SK-N-SH (cell line): ENCODE measurements around the gene MARF1. TPM values are rescaled to one million over a fixed set of nuclear protein-coding genes. Genes with fewer than 3 reads are reported as not detected.

Experiments used
- CTCF ChIA-PET: fragments of 300-600, 350-600 bp; formaldehyde crosslinking; extraction: SDS; loops from one replicate; lab custom pipeline; 2021; lab: Yijun Ruan, JAX
- POLR2A ChIA-PET: fragments of 350-600 bp; sonication (Branson Sonifier 250); formaldehyde crosslinking; extraction: SDS; loops from one replicate; lab custom pipeline; 2020; ENCODE audit warnings: antibody characterized with exemption, inconsistent platforms; lab: Yijun Ruan, JAX
- DNase-seq: peaks from one replicate; pipeline ENCODE4 v3.0.0; 2012
- H2AFZ ChIP-seq: fragments of 200-600 bp; sonication (generic); 2 replicates; pipeline ENCODE4 v1.8.1; 2016; ENCODE audit warnings: antibody characterized with exemption, mild to moderate bottlenecking, low read depth
- H3F3A ChIP-seq: fragments of 200-600 bp; sonication (generic); replicated peaks from 2 replicates; pipeline ENCODE3; 2016; ENCODE audit warnings: antibody characterized with exemption, mild to moderate bottlenecking; ENCODE audit not compliant: insufficient read depth
- H3K27ac ChIP-seq, 2 experiments: fragments of 200-500 bp in 1 of 2; fragments of 200-600 bp in 1 of 2; sonication (Bioruptor generic) in 1 of 2; sonication (generic), shearing (Covaris generic) in 1 of 2; 2 replicates each; pipeline versions ENCODE4 v1.5.1 to v1.6.1; 2014 to 2016; ENCODE audit warnings: low read depth in 2 of 2, inconsistent platforms in 1 of 2, low read length in 1 of 2, mild to moderate bottlenecking in 1 of 2, mixed read lengths in 1 of 2
- H3K27me3 ChIP-seq: fragments of 200-600 bp; sonication (generic), shearing (Covaris generic); 2 replicates; pipeline ENCODE4 v1.6.1; 2016; ENCODE audit warnings: mixed run types; ENCODE audit not compliant: insufficient read depth
- H3K36me3 ChIP-seq, 2 experiments: fragments of 200-500 bp in 1 of 2; fragments of 200-600 bp in 1 of 2; sonication (Bioruptor generic) in 1 of 2; sonication (generic) in 1 of 2; replicated peaks in 1 of 2; 2 replicates each; pipeline versions ENCODE3 to v1.5.1; 2014 to 2016; ENCODE audit warnings: low read length in 1 of 2, mild to moderate bottlenecking in 1 of 2; ENCODE audit not compliant: insufficient read depth in 2 of 2, control insufficient read depth in 1 of 2
- H3K4me1 ChIP-seq, 2 experiments: fragments of 200-500 bp in 1 of 2; fragments of 200-600 bp in 1 of 2; sonication (Bioruptor generic) in 1 of 2; sonication (generic), shearing (Covaris generic) in 1 of 2; 2 replicates each; pipeline versions ENCODE4 v1.5.1 to v1.6.1; 2014 to 2016; ENCODE audit warnings: low read depth in 1 of 2, low read length in 1 of 2, mixed run types in 1 of 2; ENCODE audit not compliant: insufficient read depth in 2 of 2, control insufficient read depth in 1 of 2
- H3K4me2 ChIP-seq: fragments of 200-600 bp; sonication (generic), shearing (Covaris generic); 2 replicates; pipeline ENCODE4 v1.6.1; 2017; ENCODE audit warnings: mixed run types
- H3K4me3 ChIP-seq, 2 experiments: fragments of 200-500 bp in 1 of 2; fragments of 200-600 bp in 1 of 2; sonication (Bioruptor generic) in 1 of 2; sonication (generic), shearing (Covaris generic) in 1 of 2; 2 replicates each; pipeline versions ENCODE4 v1.5.1 to v1.8.1; 2014 to 2016; ENCODE audit warnings: low read depth in 2 of 2, inconsistent platforms in 1 of 2, low read length in 1 of 2, mild to moderate bottlenecking in 1 of 2, mixed read lengths in 1 of 2, moderate library complexity in 1 of 2
- H3K79me2 ChIP-seq: fragments of 200-600 bp; sonication (generic); 2 replicates; pipeline ENCODE4 v1.8.1; 2017; ENCODE audit warnings: mild to moderate bottlenecking; ENCODE audit not compliant: insufficient read depth
- H3K9ac ChIP-seq: fragments of 200-600 bp; sonication (generic); 2 replicates; pipeline ENCODE4 v1.6.1; 2017; ENCODE audit warnings: mixed run types
- H3K9me2 ChIP-seq: fragments of 200-600 bp; sonication (generic); 2 replicates; pipeline ENCODE4 v1.6.1; 2017; ENCODE audit warnings: mixed run types
- H3K9me3 ChIP-seq: fragments of 200-600 bp; sonication (generic); 2 replicates; pipeline ENCODE4 v1.6.1; 2017; ENCODE audit warnings: mixed run types, mild to moderate bottlenecking, moderate library complexity
- H4K20me1 ChIP-seq: fragments of 200-600 bp; sonication (generic); 2 replicates; pipeline ENCODE4 v1.6.1; 2017; ENCODE audit warnings: mild to moderate bottlenecking, mixed run types; ENCODE audit not compliant: insufficient read depth
- EP300 ChIP-seq, 2 experiments: IDR thresholded peaks; 2 replicates each; pipeline versions ENCODE4 v1.4.0 to v1.6.1; 2012; ENCODE audit warnings: borderline replicate concordance in 1 of 2, low read depth in 1 of 2, low read length in 1 of 2
- FOSL2 ChIP-seq: IDR thresholded peaks from 2 replicates; pipeline ENCODE4 v1.4.0; 2012; ENCODE audit warnings: low read depth, mild to moderate bottlenecking, moderate library complexity, borderline replicate concordance
- GATA2 ChIP-seq: sonication (generic); formaldehyde crosslinking; IDR thresholded peaks from 2 replicates; pipeline ENCODE4 v1.5.0; 2020; ENCODE audit warnings: mild to moderate bottlenecking, missing genetic modification reagents
- JUND ChIP-seq: IDR thresholded peaks from 2 replicates; pipeline ENCODE4 v1.4.0; 2012
- MEF2A ChIP-seq: IDR thresholded peaks from 2 replicates; pipeline ENCODE4 v1.4.0; 2012; ENCODE audit warnings: low read depth, borderline replicate concordance
- MXI1 ChIP-seq: IDR thresholded peaks from 2 replicates; pipeline ENCODE4 v1.6.1; 2012; ENCODE audit warnings: mild to moderate bottlenecking, low read depth, low read length, improper control_type of control experiment
- NFIC ChIP-seq: IDR thresholded peaks from 2 replicates; pipeline ENCODE4 v1.4.0; 2012; ENCODE audit warnings: borderline replicate concordance
- SIN3A ChIP-seq: IDR thresholded peaks from 2 replicates; pipeline ENCODE4 v1.6.1; 2012; ENCODE audit warnings: low read depth, mild to moderate bottlenecking, low read length, moderate library complexity, borderline replicate concordance
- TAF1 ChIP-seq: IDR thresholded peaks from 2 replicates; pipeline ENCODE4 v1.6.1; 2012; ENCODE audit warnings: low read depth, mild to moderate bottlenecking, low read length, moderate library complexity, borderline replicate concordance
- TEAD4 ChIP-seq: IDR thresholded peaks from 2 replicates; pipeline ENCODE4 v1.4.0; 2012; ENCODE audit warnings: mild to moderate bottlenecking, borderline replicate concordance; ENCODE audit not compliant: insufficient read depth
- WGBS: methylation state at CpG from one replicate; pipeline ENCODE4 v1.1.6; 2017; ENCODE audit warnings: low lambda C conversion rate; 5-methylcytosine and 5-hydroxymethylcytosine counted together
- polyA plus RNA-seq, 3 experiments: library from polyadenylated mRNA; depleted of rRNA; stranded (reverse); fragments of >200 nt; gene quantifications; 2 replicates each; pipeline ENCODE4 v1.2.3, GENCODE V29; 2012
- TF ChIP-seq, protein P1 (sequence below): fragments of 200-600 bp; sonication (generic); IDR thresholded peaks from 2 replicates; pipeline ENCODE4 v1.6.1; 2017; ENCODE audit warnings: antibody characterized with exemption, mild to moderate bottlenecking, moderate library complexity
- TF ChIP-seq, protein P2 (sequence below): IDR thresholded peaks from 2 replicates; pipeline ENCODE4 v1.4.0; 2012; ENCODE audit warnings: low read depth
- TF ChIP-seq, protein P3 (sequence below): IDR thresholded peaks from 2 replicates; pipeline ENCODE4 v1.4.0; 2012; ENCODE audit warnings: low read depth, borderline replicate concordance
- TF ChIP-seq, protein P4 (sequence below): fragments of 150-350 bp; IDR thresholded peaks from 2 replicates; pipeline ENCODE4 v1.6.1; 2017; ENCODE audit warnings: antibody characterized with exemption, low read length, low read depth, borderline replicate concordance

MARF1 gene
- polyA plus RNA-seq, 1 of the 3 experiments (the other 2 are of a cell fraction) = 10.3 TPM

DNA sequence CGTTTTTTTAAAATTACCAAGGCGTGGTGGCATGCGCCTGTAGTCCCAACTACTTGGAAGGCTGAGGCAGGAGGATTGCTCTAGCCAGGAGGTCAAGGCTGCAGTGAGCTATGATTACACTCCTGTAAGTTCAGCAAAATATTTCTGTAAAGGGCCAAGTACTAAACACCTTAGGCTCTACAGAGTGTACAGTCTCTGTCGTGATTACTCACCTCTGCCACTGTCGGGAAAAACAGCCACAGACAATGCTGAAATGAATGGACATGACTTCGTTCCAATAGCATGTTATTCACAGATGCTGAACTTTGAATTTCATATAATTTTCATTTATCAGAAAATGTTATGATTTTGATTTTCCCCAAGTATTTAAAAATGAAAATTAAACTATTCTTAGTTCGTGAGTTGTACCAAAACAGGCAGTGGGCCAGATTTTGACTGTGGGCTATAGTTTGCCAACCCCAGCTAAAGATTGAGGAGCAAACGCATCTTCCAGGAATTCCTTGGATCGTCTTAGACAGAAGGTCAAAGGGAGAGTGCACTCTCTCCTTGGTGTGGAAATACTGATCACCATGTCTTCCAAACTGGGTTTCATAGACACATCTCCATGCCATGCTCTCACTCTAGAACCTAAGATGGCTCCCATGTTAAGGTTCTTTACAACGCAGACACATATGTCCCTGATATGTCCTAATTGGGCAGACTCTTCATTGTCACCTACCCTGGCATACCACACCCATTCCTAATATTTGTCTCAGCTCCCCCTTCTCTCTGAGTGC is 89.5 kb downstream of the MARF1 start:
- ChIA-PET CTCF (interaction anchor here (4.5 kb wide), 1 partner anchor 127 kb away, joined by 62 read pairs; no protein-coding TSS in a partner anchor), POLR2A (no interaction called here)
- WGBS = 87% methylated on average over 10 of the region's 10 CpGs
- H4K20me1 ChIP-seq = 0 out of 2 replicates have a peak, but pooled peaks cover 7% of the 10 kb centered on the region
- H3K9ac ChIP-seq = no peak overlapping the region
- H3K9me3 ChIP-seq = no peaks in the 10 kb centered on the region
- no peak for DNase-seq
- H3K4me2 ChIP-seq = no peak overlapping the region
- no peaks in the 10 kb centered on the region; a peak in 1 of 4 replicates for H3K4me1 ChIP-seq
- H2AFZ ChIP-seq = no peak overlapping the region
- H3F3A ChIP-seq = no peaks in the 10 kb centered on the region
- H3K27me3 ChIP-seq = no peaks in the 10 kb centered on the region
- no peaks in the 10 kb centered on the region for H3K9me2 ChIP-seq
- TF ChIP-seq SIN3A (no peak), FOSL2 (no peak), EP300 (IDR thresholded peaks at IDR 0.05; ENCODE audit: borderline replicate concordance in 1 of 2, low read depth in 1 of 2, low read length in 1 of 2) (no peak)
- no peak overlapping the region for H3K4me3 ChIP-seq
- H3K79me2 ChIP-seq = no peaks in the 10 kb centered on the region
- no peaks in the 10 kb centered on the region for H3K36me3 ChIP-seq
- no peak overlapping the region for H3K27ac ChIP-seq

DNA sequence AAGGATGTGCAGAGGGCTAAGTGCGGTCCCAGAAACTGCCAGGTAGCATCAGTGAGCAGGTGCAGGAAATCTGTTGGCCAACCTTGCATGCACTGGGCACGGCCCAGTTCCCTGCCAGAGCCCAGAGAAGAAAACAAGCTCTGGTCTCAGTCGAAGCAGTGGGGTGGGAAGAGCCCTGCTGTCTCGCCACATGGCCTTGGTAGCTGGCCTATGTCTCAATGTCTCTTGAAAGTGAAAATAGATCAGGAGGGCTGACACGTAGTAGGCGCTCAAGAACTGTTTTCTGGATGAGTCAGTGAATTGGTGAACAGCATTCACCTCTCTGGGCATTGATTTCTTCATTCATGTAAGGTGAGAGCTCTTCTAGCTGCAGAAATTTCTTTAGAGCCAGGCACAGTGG is 90.4 kb downstream of the MARF1 start:
- no peaks in the 10 kb centered on the region for H3K36me3 ChIP-seq
- H3K4me1 ChIP-seq = no peaks in the 10 kb centered on the region; a peak in 1 of 4 replicates
- no peaks in the 10 kb centered on the region for H3K9me2 ChIP-seq
- TF ChIP-seq, protein P1, sequence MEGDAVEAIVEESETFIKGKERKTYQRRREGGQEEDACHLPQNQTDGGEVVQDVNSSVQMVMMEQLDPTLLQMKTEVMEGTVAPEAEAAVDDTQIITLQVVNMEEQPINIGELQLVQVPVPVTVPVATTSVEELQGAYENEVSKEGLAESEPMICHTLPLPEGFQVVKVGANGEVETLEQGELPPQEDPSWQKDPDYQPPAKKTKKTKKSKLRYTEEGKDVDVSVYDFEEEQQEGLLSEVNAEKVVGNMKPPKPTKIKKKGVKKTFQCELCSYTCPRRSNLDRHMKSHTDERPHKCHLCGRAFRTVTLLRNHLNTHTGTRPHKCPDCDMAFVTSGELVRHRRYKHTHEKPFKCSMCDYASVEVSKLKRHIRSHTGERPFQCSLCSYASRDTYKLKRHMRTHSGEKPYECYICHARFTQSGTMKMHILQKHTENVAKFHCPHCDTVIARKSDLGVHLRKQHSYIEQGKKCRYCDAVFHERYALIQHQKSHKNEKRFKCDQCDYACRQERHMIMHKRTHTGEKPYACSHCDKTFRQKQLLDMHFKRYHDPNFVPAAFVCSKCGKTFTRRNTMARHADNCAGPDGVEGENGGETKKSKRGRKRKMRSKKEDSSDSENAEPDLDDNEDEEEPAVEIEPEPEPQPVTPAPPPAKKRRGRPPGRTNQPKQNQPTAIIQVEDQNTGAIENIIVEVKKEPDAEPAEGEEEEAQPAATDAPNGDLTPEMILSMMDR = no peak
- TF ChIP-seq EP300 (IDR thresholded peaks at IDR 0.05; ENCODE audit: borderline replicate concordance in 1 of 2, low read depth in 1 of 2, low read length in 1 of 2) (no peak), NFIC (no peak)
- TF ChIP-seq, all 33 proteins: peak for 0
- no peaks in the 10 kb centered on the region for H3K79me2 ChIP-seq
- no peaks in the 10 kb centered on the region for H3K27me3 ChIP-seq
- H3K9me3 ChIP-seq = no peaks in the 10 kb centered on the region
- H3F3A ChIP-seq = no peaks in the 10 kb centered on the region
- H4K20me1 ChIP-seq = 0 out of 2 replicates have a peak, but pooled peaks cover 7% of the 10 kb centered on the region
- DNase-seq = no peak
- no peak overlapping the region for H2AFZ ChIP-seq
- no peak overlapping the region for H3K4me2 ChIP-seq
- 96% methylated on average over 5 of the region's 6 CpGs for WGBS
- no peak overlapping the region for H3K27ac ChIP-seq
- ChIA-PET POLR2A (no interaction called here), CTCF (interaction anchor here (4.5 kb wide), 1 partner anchor 126 kb away, joined by 62 read pairs; no protein-coding TSS in a partner anchor)
- no peak overlapping the region for H3K4me3 ChIP-seq
- no peak overlapping the region for H3K9ac ChIP-seq

DNA sequence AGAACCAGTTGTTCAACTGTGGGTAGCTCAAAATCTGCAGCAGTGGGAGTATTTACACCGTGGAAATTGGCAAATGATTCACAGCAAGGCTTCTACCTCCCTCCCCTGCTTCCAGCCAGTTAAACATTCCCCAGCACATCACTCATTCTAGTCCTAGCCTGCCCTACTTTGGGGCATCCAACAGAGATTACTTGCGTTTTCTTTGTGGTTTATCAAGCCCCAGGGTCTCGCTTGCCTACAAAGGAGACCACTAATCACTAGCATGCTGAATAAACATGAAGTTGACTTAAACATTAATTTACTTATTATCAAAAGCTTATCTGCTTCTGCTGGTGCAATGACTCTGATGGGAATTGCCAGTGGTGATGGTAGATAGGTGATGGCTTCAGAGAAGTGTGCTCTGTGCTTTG is 94.5 kb downstream of the MARF1 start:
- WGBS = 78% methylated on average over 3 of the region's 3 CpGs
- Histone ChIP-seq H3K9me2 (no peaks in the 10 kb centered on the region), H3K4me2 (no peak overlapping the region), H3K4me1 (no peaks in the 10 kb centered on the region; a peak in 1 of 4 replicates), H3K36me3 (no peaks in the 10 kb centered on the region), H3K9me3 (no peaks in the 10 kb centered on the region), H3K9ac (no peak overlapping the region), H3K4me3 (no peak overlapping the region), H3F3A (no peaks in the 10 kb centered on the region), H2AFZ (no peak overlapping the region), H4K20me1 (0 out of 2 replicates have a peak, but pooled peaks cover 7% of the 10 kb centered on the region), H3K79me2 (no peaks in the 10 kb centered on the region), H3K27me3 (no peaks in the 10 kb centered on the region), H3K27ac (no peak overlapping the region; a peak in 1 of 4 replicates)
- POLR2A ChIA-PET = no interaction called here
- CTCF ChIA-PET = interaction anchor here (0.9 to 1.7 kb wide), 4 partner anchors 10 to 121 kb away, joined by 3 to 9 read pairs (median 3); no protein-coding TSS in a partner anchor
- DNase-seq = no peak
- no peak for TF ChIP-seq MXI1
- no peak for TF ChIP-seq TEAD4
- no peak for TF ChIP-seq TAF1
- TF ChIP-seq, protein P2, sequence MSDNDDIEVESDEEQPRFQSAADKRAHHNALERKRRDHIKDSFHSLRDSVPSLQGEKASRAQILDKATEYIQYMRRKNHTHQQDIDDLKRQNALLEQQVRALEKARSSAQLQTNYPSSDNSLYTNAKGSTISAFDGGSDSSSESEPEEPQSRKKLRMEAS = no peak
- TF ChIP-seq MEF2A = no peak
- TF ChIP-seq, protein P3, sequence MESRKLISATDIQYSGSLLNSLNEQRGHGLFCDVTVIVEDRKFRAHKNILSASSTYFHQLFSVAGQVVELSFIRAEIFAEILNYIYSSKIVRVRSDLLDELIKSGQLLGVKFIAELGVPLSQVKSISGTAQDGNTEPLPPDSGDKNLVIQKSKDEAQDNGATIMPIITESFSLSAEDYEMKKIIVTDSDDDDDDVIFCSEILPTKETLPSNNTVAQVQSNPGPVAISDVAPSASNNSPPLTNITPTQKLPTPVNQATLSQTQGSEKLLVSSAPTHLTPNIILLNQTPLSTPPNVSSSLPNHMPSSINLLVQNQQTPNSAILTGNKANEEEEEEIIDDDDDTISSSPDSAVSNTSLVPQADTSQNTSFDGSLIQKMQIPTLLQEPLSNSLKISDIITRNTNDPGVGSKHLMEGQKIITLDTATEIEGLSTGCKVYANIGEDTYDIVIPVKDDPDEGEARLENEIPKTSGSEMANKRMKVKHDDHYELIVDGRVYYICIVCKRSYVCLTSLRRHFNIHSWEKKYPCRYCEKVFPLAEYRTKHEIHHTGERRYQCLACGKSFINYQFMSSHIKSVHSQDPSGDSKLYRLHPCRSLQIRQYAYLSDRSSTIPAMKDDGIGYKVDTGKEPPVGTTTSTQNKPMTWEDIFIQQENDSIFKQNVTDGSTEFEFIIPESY = no peak
- TF ChIP-seq GATA2 = no peak
- TF ChIP-seq NFIC = no peak
- TF ChIP-seq, protein P4, sequence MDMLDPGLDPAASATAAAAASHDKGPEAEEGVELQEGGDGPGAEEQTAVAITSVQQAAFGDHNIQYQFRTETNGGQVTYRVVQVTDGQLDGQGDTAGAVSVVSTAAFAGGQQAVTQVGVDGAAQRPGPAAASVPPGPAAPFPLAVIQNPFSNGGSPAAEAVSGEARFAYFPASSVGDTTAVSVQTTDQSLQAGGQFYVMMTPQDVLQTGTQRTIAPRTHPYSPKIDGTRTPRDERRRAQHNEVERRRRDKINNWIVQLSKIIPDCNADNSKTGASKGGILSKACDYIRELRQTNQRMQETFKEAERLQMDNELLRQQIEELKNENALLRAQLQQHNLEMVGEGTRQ = no peak
- TF ChIP-seq JUND = no peak
- no peak for TF ChIP-seq FOSL2
